Body of pancreas (tissue), 4 donors: Measurements from ENCODE around the gene USP40.

Experiments
- POLR2A ChIP-seq, 3 donors: fragments of 450-650 bp; IDR thresholded peaks; one replicate each; pipeline ENCODE4 v1.6.1; 2016; ENCODE audit warnings: antibody characterized with exemption in 3 of 3, mild to moderate bottlenecking in 2 of 3
- TF ChIP-seq, protein P1 (sequence below), 7 experiments: fragments of 450-650 bp in 4 of 7; fragments of 200-600 bp in 3 of 7; sonication (generic) in 3 of 7; IDR thresholded peaks; one replicate each; pipeline ENCODE4 v1.5.1; 2016 to 2019; ENCODE audit warnings: antibody characterized with exemption in 7 of 7

GRCh38 chr2:233463586-233463985 is 103.0 kb downstream of the USP40 start:
- TF ChIP-seq, protein P1, sequence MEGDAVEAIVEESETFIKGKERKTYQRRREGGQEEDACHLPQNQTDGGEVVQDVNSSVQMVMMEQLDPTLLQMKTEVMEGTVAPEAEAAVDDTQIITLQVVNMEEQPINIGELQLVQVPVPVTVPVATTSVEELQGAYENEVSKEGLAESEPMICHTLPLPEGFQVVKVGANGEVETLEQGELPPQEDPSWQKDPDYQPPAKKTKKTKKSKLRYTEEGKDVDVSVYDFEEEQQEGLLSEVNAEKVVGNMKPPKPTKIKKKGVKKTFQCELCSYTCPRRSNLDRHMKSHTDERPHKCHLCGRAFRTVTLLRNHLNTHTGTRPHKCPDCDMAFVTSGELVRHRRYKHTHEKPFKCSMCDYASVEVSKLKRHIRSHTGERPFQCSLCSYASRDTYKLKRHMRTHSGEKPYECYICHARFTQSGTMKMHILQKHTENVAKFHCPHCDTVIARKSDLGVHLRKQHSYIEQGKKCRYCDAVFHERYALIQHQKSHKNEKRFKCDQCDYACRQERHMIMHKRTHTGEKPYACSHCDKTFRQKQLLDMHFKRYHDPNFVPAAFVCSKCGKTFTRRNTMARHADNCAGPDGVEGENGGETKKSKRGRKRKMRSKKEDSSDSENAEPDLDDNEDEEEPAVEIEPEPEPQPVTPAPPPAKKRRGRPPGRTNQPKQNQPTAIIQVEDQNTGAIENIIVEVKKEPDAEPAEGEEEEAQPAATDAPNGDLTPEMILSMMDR (IDR thresholded peaks at IDR 0.05) = no peak
- TF ChIP-seq POLR2A (IDR thresholded peaks at IDR 0.05) = no peak
